ENCODE results near the gene DDX21. TPM values are rescaled to one million over a fixed set of nuclear protein-coding genes. Genes with fewer than 3 reads are reported as not detected.

The DDX21 gene
- total and polyA plus RNA-seq, 8 donors = 14.3 to 85.2 (median 21.3) TPM

GRCh38 chr10:68954904-68955303, 1.1 kb upstream of the DDX21 start:
- DNase-seq = no peak
- peak overlapping the region in 3 of 5 donors; percentile 96 to 98 (median 97) for H3K27ac ChIP-seq
- no peaks in the 10 kb centered on the region for H3K9me3 ChIP-seq
- intact Hi-C loops (cut with DNase I; ENCODE audit: low total_unique reads) = no loop called here
- peaks cover 21 to 45% (median 34%) of the 10 kb centered on the region in 4 donors for H3K4me1 ChIP-seq
- 88 to 94% (median 92%) methylated on average over 12 of the region's 12 CpGs for WGBS, 5 donors
- no peaks in the 10 kb centered on the region for H3K27me3 ChIP-seq
- TF ChIP-seq POLR2A (IDR thresholded peaks at IDR 0.05) = no peak
- no peak for TF ChIP-seq EP300 (IDR thresholded peaks at IDR 0.05)
- TF ChIP-seq POLR2AphosphoS5 (IDR thresholded peaks at IDR 0.05) = no peak
- TF ChIP-seq CTCF (IDR thresholded peaks at IDR 0.05) = no peak
- H3K4me3 ChIP-seq = peak overlapping the region in 1 of 4 donors; percentile 93
- peaks cover 0 to 33% (median 25%) of the 10 kb centered on the region in 4 donors for H3K36me3 ChIP-seq

- intact Hi-C loops (cut with DNase I; ENCODE audit: low total_unique reads) = no loop called here
- H3K9me3 ChIP-seq = no peaks in the 10 kb centered on the region
- TF ChIP-seq CTCF (IDR thresholded peaks at IDR 0.05) (no peak), POLR2AphosphoS5 (IDR thresholded peaks at IDR 0.05) (no peak), POLR2A (IDR thresholded peaks at IDR 0.05) (no peak), EP300 (IDR thresholded peaks at IDR 0.05) (no peak)
- H3K4me1 ChIP-seq = peaks cover 21 to 47% (median 36%) of the 10 kb centered on the region in 4 donors
- no peaks in the 10 kb centered on the region for H3K27me3 ChIP-seq
- H3K4me3 ChIP-seq = peak overlapping the region; percentile 92 to 97 (median 94)
- no peak for DNase-seq
- WGBS, 5 donors = 1 to 6% (median 3%) methylated on average over 16 of the region's 16 CpGs
- H3K36me3 ChIP-seq = peaks cover 1 to 33% (median 25%) of the 10 kb centered on the region in 4 donors
- peak overlapping the region; percentile 84 to 98 (median 96) for H3K27ac ChIP-seq
Observed at GRCh38 chr10:68955355-68955831, 577 bp upstream of the DDX21 start.

- Histone ChIP-seq H3K4me3 (peak overlapping the region; percentile 92 to 97 (median 94)), H3K27me3 (no peaks in the 10 kb centered on the region), H3K4me1 (peaks cover 21 to 62% (median 39%) of the 10 kb centered on the region in 4 donors), H3K27ac (peak overlapping the region; percentile 84 to 98 (median 96)), H3K9me3 (no peaks in the 10 kb centered on the region), H3K36me3 (peaks cover 9 to 38% (median 29%) of the 10 kb centered on the region in 4 donors)
- DNase-seq = no peak
- intact Hi-C loops (cut with DNase I; ENCODE audit: low total_unique reads) = no loop called here
- no peak for TF ChIP-seq CTCF (IDR thresholded peaks at IDR 0.05)
- WGBS, 5 donors = 29 to 45% (median 39%) methylated on average over 7 of the region's 7 CpGs
Observed at GRCh38 chr10:68957284-68957615, 1.3 kb downstream of the DDX21 start.

GRCh38 chr10:68957654-68958053, 1.7 kb downstream of the DDX21 start:
- Histone ChIP-seq H3K27me3 (no peaks in the 10 kb centered on the region), H3K4me3 (peak overlapping the region; percentile 92 to 97 (median 94)), H3K9me3 (no peaks in the 10 kb centered on the region), H3K4me1 (peaks cover 21 to 62% (median 39%) of the 10 kb centered on the region in 4 donors), H3K27ac (peak overlapping the region in 4 of 5 donors; percentile 96 to 98 (median 96)), H3K36me3 (peaks cover 13 to 39% (median 32%) of the 10 kb centered on the region in 4 donors)
- TF ChIP-seq CTCF (IDR thresholded peaks at IDR 0.05) (no peak), POLR2A (IDR thresholded peaks at IDR 0.05) (no peak)
- intact Hi-C loops (cut with DNase I; ENCODE audit: low total_unique reads) = no loop called here
- no peak for DNase-seq
- WGBS, 5 donors = 33 to 57% (median 43%) methylated on average over 3 of the region's 3 CpGs

Data from stomach (tissue), 9 donors.